HTERT RPE-1 (cell line): ENCODE results near the gene HTT.

Source experiments
- in situ Hi-C: fragments of 300-500 bp; cut with MboI; formaldehyde crosslinking; loops from 4 replicates; pipeline ENCODE4 v1.14.3; 2020; ENCODE audit warnings: low sequenced_read_pairs

The HTT gene

DNA sequence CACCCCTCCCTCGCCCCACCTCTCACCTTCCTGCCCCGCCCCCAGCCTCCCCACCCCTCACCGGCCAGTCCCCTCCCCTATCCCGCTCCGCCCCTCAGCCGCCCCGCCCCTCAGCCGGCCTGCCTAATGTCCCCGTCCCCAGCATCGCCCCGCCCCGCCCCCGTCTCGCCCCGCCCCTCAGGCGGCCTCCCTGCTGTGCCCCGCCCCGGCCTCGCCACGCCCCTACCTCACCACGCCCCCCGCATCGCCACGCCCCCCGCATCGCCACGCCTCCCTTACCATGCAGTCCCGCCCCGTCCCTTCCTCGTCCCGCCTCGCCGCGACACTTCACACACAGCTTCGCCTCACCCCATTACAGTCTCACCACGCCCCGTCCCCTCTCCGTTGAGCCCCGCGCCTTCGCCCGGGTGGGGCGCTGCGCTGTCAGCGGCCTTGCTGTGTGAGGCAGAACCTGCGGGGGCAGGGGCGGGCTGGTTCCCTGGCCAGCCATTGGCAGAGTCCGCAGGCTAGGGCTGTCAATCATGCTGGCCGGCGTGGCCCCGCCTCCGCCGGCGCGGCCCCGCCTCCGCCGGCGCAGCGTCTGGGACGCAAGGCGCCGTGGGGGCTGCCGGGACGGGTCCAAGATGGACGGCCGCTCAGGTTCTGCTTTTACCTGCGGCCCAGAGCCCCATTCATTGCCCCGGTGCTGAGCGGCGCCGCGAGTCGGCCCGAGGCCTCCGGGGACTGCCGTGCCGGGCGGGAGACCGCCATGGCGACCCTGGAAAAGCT is at the start of gene HTT, which contains the start of gene HTT-AS:
Gene HTT (plus strand): TSS at position 604 of the 768 bp plus-strand sequence. CDS start 145 bp downstream, at position 749.
Gene HTT-AS (minus strand): TSS at position 461 of the 768 bp plus-strand sequence.
- in situ Hi-C loops: no loop called here

GRCh38 chr4:3025881-3026280 is 48.6 kb upstream of the HTT start:
- in situ Hi-C loops: no loop called here

DNA sequence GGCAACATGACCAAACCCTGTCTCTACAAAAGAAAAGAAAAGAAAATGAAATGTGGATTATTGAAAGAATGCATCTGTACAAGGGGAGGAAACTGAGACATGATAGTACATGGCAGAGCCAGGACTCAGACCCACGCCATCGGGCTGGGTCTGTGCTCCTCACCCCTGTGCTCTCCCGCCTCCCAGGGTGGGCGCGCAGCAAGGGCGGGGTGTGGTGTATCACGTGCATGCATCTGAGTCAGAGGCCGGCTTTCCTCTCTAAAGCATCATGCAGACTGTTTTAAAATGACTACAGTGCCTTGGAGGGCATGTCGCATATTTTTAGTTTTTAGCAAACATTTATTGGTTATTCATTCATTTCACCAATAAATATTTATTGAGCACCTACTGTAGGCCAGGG is 47.9 kb upstream of the HTT start:
- in situ Hi-C loops: no loop called here

- in situ Hi-C loops: no loop called here
Observed at GRCh38 chr4:3029464-3029863, 45.0 kb upstream of the HTT start.

GRCh38 chr4:3030566-3031356 is 43.7 kb upstream of the HTT start:
- in situ Hi-C loops: no loop called here

DNA sequence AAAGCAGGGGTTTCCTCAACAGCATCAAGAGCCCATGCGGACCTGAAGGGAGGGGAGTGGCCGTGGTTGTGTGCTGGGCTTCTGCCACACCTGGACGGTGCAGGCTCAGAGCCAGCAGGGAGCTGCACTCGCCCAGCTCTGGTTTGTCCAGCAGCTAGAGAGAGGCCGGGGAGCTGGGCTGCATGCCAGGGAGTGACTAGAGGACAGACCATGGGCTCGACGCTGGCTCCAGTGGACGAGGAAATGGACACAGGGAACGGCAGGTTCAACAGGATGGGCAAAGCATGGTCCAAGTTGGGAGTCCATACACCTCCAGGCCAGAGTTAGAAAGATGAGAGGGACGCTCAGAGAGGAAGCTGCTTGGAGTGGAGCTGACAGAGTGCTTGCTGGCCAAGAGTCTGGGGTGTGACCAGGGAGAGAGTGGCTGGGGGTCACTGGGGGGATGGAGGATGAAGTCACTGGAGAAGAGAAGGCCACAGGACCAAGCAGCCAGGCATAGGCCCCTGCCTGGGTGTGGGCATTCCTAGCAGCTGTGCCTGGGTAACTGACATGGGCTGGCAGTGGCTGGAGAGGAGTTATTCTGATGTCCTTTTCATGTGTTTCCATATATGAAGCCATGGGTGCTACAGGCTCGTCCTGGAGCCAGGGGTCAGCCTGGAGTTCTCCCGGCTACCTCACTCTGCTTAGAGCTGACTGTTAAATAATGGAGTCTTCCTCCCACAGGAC is 43.0 kb upstream of the HTT start:
- in situ Hi-C loops: no loop called here

DNA sequence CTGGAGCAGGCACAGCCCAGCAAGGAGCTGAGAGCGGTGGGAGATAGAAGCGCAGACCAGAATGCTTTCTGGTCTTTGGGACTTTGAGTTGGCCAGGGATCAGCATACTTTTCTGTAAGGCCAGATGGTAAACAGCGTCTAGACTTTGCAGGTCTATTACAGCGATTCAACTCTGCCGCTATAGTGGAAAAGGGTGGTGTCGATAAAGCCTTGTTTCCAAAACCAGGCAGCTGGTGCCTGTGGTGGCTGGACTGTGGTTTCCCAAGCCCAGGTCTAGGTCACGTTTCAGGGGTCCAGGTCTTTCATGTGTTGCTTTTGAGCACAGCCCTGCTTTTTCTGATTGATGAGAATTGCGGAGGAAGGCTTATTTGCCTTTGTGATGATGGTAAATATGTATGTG is 40.2 kb upstream of the HTT start:
- in situ Hi-C loops: no loop called here

DNA sequence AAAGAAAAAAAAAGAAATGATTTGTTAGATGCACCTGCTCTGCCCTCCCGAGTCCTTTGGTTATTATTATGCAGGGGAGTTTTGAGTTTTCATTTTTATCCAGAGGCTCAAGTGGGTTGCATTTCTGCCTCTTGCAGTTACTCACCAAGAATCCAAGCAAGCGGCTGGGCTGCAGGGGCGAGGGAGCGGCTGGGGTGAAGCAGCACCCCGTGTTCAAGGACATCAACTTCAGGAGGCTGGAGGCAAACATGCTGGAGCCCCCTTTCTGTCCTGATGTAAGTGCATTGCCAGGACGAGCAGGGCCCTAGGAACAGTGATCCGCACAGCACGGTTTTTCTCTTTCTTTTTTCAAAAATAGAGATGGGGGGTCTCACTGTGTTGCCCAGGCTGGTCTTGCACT is 39.2 kb upstream of the HTT start:
- in situ Hi-C loops: no loop called here

DNA sequence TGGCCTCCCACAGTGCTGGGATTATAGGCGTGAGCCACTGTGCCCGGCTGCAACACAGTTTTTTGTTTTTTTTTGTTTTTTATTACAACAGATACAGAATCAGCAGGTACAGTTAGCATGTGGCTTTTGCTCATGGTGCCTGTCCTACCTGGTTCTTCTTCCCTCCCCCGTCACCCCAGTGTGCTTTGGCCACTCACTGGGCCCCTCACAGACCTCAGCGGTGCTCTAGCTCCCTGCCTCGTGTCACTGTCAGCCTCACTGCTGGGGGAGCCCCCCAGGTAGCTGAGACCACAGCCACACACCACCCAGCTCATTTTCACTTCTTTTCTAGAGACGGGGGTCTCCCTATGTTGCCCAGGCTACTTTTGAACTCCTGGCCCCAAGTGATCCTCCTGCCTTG is 38.8 kb upstream of the HTT start:
- in situ Hi-C loops: no loop called here

DNA sequence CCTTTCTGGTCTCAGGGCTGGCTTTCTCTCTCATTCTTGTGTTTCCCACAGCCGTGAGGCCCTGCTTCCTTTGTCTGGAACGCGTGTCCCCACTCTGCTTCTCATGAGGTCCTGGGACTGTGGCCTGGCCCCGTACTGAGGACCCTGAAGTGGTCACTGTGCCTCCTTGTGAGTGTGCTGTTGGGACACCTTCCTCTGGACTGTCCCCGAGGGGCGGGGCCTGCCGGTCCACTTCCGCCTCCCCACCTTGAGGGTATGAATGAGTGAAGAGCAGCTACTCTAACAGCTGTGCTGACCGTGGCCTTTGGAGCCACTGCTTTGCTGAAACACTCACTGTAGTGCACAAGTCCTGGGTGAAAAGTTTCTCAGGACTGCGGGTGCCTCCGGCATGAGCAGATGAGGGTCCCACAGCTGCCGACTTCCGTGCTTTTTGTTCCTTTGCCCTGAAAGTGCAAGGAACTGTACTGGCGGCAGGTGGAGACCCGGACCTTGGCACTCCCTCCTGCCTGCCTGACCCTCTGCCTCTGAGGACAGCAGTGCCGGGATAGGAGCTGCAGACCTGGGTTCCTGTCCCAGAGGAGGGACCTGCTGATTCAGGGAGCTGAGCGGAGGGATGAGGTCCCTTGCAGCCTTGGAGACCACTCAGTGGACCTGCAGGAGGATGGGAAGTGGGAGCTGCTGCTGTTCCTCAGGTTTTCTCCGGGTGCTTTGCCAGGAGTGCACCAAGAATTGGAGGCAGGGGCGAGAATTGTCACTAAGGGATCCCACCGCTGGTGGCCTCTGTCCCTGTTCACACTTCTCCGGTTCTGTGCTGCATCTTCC is 38.1 kb upstream of the HTT start:
- in situ Hi-C loops: no loop called here

DNA sequence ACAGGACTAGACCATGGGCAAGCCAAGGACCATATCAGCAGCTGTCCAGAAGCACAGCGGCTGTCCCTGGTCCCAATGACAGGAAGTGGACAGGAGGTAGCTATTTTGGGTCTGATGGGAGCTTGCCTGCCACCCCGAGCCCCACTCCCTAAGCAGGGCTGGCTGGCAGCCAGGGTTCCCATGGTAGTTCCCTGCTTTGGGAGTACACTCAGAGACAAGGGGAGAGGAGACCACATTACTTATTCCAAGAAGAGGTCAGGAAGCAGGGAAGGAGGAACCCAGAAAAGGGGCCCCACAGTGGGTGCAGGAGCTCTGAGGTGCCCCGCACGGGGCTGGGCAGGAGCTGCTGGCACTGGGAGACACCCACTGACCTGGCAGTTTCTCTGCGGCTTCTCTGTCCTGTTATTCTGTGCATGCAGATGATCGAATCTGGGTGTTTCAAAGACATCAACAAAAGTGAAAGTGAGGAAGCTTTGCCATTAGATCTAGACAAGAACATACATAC is 36.5 kb upstream of the HTT start:
- in situ Hi-C loops: no loop called here

GRCh38 chr4:3039706-3040366 is 34.6 kb upstream of the HTT start:
- in situ Hi-C loops: no loop called here

DNA sequence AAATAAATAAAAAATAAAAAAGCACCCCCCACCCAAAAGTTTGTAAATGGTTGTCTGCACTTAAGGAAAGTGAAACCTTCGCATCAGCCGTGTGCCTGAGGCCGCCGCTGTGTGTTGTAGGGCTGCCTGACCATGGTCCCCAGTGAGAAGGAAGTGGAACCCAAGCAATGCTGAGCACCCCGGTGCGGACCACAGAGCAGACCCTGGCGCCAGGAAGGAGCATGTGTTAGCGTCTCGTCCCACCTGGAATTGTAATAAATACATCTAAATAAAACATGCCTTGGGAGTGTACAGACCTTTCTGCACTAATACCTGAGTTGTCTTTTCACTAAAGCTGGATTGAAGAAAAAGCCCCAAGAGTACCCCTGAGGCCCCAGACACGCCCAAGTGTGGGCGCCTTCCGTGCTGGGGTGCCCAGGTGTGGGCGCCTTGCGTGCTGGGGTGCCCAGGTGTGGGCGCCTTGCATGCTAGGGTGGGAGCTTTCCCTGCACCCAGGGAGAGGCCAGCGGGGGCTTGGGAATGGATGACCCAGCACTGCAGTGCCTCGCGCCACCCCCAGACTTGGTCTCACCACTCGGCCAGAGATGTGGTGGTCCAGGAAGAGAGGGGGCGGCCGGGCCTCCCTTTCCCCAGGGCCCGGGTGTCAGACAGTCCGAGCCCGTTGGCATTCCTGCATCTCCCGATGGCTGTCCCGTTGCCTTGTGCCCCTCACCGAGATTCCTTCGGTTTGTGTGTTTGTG is 33.9 kb upstream of the HTT start:
- in situ Hi-C loops: no loop called here

DNA sequence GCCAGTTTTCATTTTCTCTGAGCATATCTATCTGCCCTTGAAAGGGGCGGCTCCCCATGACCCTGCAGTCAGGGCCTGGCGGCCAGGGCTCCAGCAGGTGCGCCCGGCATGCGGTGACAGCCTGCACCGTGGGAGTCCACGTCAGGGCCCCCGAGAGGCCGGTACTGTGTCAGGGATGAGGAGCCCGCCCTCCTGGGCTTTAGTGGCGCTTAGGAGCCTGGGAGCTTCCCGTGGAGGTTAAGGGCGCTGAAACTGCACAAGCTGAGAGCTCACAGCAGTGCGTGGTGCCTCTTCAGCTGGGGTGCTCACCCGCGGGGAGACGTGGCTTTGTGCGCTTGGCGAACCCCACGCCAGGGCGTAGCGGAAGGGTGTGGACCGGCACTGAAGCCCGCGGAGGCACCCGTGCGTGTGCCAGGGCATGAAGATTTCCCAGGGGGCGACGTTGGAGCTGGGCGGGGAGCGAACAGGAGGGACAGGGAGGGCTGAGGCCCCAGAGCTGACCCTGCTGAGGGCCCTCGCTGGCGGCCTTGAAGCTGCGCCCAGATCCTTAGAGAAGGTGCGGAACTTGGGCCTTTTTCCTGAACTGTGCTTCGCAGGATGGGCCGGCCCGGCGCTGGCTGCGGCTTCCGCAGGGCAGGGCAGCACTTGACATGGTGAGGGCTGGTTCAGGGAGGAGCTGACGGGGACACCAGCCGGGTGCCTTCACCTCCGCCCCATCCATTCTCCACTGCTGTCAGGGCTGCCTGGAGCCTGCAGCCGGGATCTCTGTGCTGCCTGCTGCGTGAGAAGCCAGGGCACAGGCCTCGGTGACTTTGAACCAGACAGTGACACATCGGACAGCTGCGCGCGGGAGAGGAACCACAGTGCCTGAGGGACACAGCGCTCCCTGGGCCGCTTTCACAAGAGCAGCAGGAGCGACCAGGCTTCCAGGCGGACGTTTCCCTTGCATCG is 33.0 kb upstream of the HTT start:
- in situ Hi-C loops: no loop called here

- in situ Hi-C loops: no loop called here
Observed at GRCh38 chr4:3042226-3042625, 32.3 kb upstream of the HTT start.

DNA sequence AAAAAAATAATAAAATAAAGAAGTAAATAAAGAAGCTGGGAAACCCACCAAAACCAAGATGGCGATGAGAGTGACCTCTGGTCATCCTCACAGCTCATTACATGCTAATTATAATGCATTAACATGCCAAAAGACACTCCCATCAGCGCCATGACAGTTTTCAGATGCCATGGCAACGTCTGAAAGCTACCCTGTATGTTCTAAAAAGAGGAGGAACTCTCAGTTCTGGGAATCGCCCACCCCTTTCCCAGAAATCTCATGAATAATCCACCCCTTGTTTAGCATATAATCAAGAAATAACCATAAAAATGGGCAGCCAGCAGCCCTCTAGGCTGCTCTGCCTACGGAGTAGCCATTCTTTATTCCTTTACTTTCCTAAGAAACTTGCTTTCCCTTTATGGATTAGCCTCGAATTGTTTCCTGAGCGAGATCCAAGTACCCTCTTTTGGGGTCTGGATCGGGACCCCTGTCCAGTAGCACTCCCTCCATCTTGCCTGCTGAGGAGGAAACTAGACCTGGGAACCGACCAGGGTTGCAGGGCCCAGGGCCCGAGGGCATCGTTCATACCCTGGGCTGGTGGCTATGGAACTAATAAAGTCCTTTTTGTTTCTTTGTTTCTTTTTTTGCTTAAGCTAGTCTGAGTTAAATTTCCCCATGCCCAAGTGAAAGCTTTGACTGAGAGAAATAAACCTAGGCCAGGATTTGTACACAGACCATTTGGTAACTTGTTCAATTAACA is 31.0 kb upstream of the HTT start:
- in situ Hi-C loops: no loop called here
